PFSK-1 (cell line): ENCODE data around the gene THSD4.

Experiments
- FOXP2 ChIP-seq: optimal IDR thresholded peaks from 2 replicates; pipeline ENCODE3; 2011; ENCODE audit warnings: borderline replicate concordance, control low read depth, inconsistent platforms; ENCODE audit not compliant: insufficient read depth; ENCODE audit errors: extremely low read length, extremely low read depth
- POLR2AphosphoS5 ChIP-seq: IDR thresholded peaks from 2 replicates; pipeline ENCODE4 v1.6.1; 2012; ENCODE audit warnings: low read depth, mild to moderate bottlenecking, control low read depth, low read length, moderate library complexity
- SIN3A ChIP-seq: IDR thresholded peaks from 2 replicates; pipeline ENCODE4 v1.6.1; 2012; ENCODE audit warnings: mild to moderate bottlenecking, low read length, moderate library complexity, borderline replicate concordance; ENCODE audit not compliant: insufficient read depth
- TAF1 ChIP-seq: IDR thresholded peaks from 2 replicates; pipeline ENCODE4 v1.6.1; 2012; ENCODE audit warnings: low read length, control low read depth, borderline replicate concordance; ENCODE audit not compliant: insufficient read depth
- TF ChIP-seq, protein P1 (sequence below), 2 experiments: IDR thresholded peaks; 2 replicates each; pipeline versions ENCODE4 v1.6.1 to v1.8.0; 2011 to 2012; ENCODE audit warnings: low read depth in 2 of 2, low read length in 2 of 2, control low read depth in 1 of 2, inconsistent platforms in 1 of 2, mild to moderate bottlenecking in 1 of 2, moderate library complexity in 1 of 2; ENCODE audit not compliant: insufficient read depth in 1 of 2

Gene THSD4

DNA sequence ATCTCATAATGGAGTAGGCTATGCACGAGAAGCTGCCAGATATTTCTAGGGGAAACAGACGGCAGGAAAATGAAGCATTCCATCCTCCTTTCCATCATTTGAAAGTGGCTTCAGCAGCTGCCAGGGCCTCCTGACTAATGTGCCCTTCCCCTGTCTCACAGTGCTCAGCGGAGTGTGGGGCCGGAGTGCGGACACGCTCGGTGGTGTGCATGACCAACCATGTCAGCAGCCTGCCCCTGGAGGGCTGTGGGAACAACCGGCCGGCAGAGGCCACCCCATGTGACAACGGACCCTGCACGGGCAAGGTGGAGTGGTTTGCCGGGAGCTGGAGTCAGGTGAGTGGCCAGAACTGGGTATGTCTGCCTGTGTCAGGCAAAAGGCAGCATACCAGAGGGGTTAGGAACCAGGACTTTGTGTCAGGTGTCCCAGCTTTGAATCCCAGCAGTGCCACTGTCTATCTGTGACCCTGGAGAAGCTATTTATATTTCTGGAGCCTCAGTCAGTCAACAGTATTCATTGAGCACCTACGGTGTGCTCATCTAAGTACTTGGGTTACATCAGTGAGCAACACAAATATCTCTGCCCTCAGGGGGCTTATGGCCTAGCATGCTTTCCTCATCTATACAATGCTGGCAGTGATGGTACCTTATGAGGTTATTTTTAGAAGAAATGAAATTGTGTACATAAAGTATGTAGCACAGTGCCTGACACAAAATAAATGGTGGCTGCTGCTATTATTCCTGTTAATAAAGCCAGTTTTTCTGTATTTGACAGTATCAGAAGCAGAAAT lies 642.7 kb downstream of the THSD4 start:
- TF ChIP-seq FOXP2 = no peak
- no peak for TF ChIP-seq POLR2AphosphoS5
- TF ChIP-seq, protein P1, sequence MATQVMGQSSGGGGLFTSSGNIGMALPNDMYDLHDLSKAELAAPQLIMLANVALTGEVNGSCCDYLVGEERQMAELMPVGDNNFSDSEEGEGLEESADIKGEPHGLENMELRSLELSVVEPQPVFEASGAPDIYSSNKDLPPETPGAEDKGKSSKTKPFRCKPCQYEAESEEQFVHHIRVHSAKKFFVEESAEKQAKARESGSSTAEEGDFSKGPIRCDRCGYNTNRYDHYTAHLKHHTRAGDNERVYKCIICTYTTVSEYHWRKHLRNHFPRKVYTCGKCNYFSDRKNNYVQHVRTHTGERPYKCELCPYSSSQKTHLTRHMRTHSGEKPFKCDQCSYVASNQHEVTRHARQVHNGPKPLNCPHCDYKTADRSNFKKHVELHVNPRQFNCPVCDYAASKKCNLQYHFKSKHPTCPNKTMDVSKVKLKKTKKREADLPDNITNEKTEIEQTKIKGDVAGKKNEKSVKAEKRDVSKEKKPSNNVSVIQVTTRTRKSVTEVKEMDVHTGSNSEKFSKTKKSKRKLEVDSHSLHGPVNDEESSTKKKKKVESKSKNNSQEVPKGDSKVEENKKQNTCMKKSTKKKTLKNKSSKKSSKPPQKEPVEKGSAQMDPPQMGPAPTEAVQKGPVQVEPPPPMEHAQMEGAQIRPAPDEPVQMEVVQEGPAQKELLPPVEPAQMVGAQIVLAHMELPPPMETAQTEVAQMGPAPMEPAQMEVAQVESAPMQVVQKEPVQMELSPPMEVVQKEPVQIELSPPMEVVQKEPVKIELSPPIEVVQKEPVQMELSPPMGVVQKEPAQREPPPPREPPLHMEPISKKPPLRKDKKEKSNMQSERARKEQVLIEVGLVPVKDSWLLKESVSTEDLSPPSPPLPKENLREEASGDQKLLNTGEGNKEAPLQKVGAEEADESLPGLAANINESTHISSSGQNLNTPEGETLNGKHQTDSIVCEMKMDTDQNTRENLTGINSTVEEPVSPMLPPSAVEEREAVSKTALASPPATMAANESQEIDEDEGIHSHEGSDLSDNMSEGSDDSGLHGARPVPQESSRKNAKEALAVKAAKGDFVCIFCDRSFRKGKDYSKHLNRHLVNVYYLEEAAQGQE (IDR thresholded peaks at IDR 0.05; ENCODE audit: insufficient read depth in 1 of 2, low read depth in 2 of 2, low read length in 2 of 2) = no peak
- no peak for TF ChIP-seq TAF1
- no peak for TF ChIP-seq SIN3A

- no peak for TF ChIP-seq SIN3A
- TF ChIP-seq FOXP2 = no peak
- TF ChIP-seq, protein P1 (IDR thresholded peaks at IDR 0.05; ENCODE audit: insufficient read depth in 1 of 2, low read depth in 2 of 2, low read length in 2 of 2) = no peak
- TF ChIP-seq POLR2AphosphoS5 = no peak
- TF ChIP-seq TAF1 = no peak
Observed at GRCh38 chr15:71758711-71759110, 643.4 kb downstream of the THSD4 start.

- TF ChIP-seq, protein P1 (IDR thresholded peaks at IDR 0.05; ENCODE audit: insufficient read depth in 1 of 2, low read depth in 2 of 2, low read length in 2 of 2) = no peak
- TF ChIP-seq TAF1 (no peak), SIN3A (no peak), POLR2AphosphoS5 (no peak), FOXP2 (no peak)
Observed at GRCh38 chr15:71760852-71761251, 645.6 kb downstream of the THSD4 start.

- TF ChIP-seq FOXP2 (no peak), TAF1 (no peak), SIN3A (no peak), POLR2AphosphoS5 (no peak)
- TF ChIP-seq, protein P1 (IDR thresholded peaks at IDR 0.05; ENCODE audit: insufficient read depth in 1 of 2, low read depth in 2 of 2, low read length in 2 of 2) = no peak
Observed at GRCh38 chr15:71761649-71762048, 646.4 kb downstream of the THSD4 start.

- no peak for TF ChIP-seq TAF1
- TF ChIP-seq FOXP2 = no peak
- TF ChIP-seq SIN3A = no peak
- TF ChIP-seq, protein P1 (IDR thresholded peaks at IDR 0.05; ENCODE audit: insufficient read depth in 1 of 2, low read depth in 2 of 2, low read length in 2 of 2) = no peak
- TF ChIP-seq POLR2AphosphoS5 = no peak
Observed at GRCh38 chr15:71768184-71768583, 652.9 kb downstream of the THSD4 start.
